ENCODE results near the gene LRIT3.
A peak's percentile ranks its signal among the peaks of the same experiment; 100 is the strongest.

Gene LRIT3

DNA sequence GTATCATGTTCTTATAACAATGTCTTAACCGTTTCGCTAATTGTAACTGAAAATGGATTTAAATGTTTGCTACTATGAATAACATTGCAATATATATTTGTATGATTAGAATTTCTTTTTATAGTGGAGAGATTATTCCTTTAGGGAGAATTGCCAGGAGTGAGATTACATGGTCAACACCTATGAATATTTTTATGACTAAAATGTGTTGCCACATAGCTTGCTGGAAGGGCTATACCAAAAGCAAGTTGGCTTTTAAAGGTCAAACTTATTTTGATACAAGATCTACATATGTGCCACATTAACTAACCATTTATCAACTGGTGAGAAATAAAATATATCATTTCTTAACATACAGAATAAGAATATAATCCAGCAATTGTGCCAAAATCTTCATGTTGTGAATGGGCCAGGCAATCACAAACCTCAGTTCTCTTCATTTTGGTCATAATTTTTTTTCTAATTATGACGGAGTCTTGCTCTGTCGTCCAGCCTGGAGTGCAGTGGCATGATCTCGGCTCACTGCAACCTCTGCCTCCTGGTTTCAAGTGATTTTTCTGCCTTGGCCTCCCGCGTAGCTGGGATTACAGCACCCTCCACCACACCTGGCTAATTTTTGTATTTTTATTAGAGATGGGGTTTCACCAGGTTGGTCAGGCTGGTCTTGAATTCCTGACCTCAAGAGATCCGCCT is 54.8 kb downstream of the LRIT3 start:
- DNase-seq (ENCODE audit: low read depth): no peak

DNA sequence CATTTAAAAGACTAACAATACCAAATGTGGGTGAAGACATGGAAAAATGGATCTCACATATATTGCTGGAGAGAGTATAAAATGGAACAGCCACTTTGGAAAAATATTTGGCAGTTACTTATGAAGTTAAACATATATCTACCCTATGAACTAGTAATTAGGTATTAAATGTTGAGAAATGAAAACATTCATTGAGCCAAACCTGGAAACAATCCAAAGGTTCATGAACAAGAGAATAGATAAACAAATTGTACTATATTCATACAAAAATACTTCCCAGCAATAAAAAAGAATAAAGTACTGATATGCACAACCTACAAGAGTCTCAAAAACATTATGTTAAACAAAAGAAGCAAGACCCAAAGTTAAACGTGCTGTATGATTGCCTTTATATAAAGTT is 60.8 kb downstream of the LRIT3 start:
- no peak for DNase-seq (ENCODE audit: low read depth)

DNA sequence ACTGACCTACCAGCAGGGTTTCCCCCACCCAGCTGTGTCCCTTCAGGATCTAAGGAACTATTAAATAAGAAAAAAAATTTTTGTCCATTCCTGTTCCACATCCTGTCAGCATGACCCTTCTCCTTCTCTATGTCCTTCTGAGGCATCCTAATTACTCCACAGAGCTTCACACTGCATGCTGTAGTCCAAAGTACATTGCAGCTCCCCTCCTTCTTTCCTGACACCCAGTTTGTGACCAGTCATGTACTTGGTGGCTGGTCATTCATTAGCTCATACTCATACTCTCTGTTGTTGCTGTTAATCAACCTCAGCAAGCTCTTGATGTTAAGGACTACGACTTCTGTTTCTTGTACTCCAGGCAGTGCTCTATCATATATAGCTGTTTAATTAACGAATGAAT is 62.3 kb downstream of the LRIT3 start:
- no peak for DNase-seq (ENCODE audit: low read depth)

DNA sequence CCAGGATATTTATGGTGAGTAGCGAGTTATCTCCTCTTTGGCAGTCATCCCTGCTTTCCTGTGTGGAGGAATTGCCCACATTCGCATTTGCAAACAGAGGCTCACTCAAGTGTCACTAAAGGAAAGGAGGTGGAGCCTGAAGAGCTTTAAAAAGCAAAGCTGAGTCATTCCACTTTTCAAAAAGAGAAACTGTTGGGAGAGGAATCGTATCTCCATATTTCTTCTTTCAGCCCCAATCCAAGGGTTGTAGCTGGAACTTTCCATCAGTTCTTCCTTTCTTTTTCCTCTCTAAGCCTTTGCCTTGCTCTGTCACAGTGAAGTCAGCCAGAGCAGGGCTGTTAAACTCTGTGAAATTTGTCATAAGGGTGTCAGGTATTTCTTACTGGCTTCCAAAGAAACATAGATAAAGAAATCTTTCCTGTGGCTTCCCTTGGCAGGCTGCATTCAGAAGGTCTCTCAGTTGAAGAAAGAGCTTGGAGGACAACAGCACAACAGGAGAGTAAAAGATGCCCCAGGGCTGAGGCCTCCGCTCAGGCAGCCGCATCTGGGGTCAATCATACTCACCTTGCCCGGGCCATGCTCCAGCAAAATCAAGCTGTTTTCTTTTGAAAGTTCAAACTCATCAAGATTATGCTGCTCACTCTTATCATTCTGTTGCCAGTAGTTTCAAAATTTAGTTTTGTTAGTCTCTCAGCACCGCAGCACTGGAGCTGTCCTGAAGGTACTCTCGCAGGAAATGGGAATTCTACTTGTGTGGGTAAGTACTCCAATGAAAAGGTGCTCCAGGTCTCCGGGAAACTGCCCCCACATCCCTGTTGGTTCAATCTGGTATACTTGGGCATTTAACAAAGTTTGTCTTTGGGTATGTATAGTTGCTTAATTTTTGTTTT is 65.0 kb downstream of the LRIT3 start, which contains the start of gene EGF:
Gene EGF, plus strand, starts transcription at position 178 of the 890 bp plus-strand sequence. Its CDS starts 453 bp downstream, at position 631.
- DNase-seq (ENCODE audit: low read depth): peak; percentile 20

DNA sequence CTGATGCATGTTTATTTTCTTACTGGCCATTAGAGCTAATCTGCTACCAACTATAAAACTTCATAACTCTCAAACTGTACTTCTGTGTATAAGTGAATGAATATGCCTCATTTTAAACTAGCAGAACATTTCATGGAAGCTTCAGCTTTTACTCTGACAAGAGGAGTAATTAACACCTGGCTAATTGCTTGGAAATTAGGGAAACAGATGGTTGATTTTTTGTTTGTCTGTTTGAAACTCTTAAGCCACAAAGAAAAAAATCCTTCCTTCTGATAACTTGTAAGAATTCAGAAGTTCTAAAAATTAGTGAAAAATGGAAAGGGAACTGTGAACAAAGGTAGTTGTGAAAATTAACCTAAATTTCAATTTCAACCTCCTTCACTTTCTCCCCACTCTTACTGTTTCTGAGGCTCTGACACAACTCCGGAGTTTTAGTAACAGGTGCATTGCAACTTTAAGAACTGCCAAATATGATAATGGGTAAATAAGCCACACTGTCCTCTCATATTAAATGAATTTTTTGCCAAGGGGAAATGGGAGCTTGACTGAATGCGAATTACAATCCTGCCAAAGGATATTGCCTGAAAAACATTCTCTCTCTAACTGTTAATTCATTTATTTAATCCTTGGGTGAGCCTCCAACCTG is 65.8 kb downstream of the LRIT3 start:
- no peak for DNase-seq (ENCODE audit: low read depth)

GRCh38 chr4:109914322-109914721 is 66.4 kb downstream of the LRIT3 start:
- no peak for DNase-seq (ENCODE audit: low read depth)

- DNase-seq (ENCODE audit: low read depth): no peak
These were observed 67.6 kb downstream of the LRIT3 start for GRCh38 chr4:109915385-109916026.

GRCh38 chr4:109916027-109916409 is 68.1 kb downstream of the LRIT3 start:
- no peak for DNase-seq (ENCODE audit: low read depth)

DNA sequence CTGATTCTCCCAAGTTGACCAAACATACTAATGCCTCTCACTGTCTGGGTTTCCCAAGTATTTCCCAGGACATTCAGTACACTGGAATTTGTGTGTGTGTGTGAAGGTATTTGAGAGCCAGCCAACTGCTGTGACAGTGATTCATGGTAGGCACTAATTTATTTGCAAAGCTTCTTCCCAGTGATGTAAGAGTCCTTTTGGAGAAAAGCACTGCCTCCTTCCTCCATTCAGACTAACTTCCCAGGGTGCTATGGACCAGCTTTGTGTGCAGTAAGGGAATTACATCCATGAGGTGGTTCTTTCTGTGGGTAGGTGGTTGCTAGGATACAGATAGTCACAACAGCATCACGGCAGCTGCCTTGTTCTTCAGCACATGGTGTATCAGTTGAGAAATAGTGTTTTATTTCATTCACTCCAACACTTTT is 73.5 kb downstream of the LRIT3 start:
- peak; percentile 95 for DNase-seq (ENCODE audit: low read depth)

Measured in GM04503 (cell line).